ENCODE results near the gene POLG. TPM values are rescaled to one million over a fixed set of nuclear protein-coding genes. Genes with fewer than 3 reads are reported as not detected.

POLG gene
- total RNA-seq, 1 experiment from 2014 or later = 60.3 TPM

DNA sequence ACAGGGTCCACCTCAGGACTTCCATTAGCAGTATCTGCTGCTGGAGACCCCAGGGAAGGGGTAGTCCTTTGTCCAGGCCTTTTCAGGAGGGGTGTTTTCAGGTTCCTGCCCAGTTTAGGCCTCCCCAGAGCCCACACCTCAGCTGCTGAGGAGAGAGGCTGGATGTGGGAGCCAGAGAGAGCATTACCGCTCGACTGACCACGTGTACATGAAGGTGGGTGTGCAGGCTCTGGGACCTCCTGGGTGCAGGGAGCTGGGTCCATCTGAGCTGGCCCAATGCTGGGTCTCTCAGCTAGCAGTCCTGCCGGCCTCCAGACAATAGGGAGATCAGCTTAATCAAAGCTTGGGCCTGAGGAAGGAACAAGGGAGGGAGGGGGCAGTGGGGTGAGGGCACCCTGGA lies 29.1 kb upstream of the POLG start:
- DNase-seq = no peak
- H3K18ac ChIP-seq (ENCODE audit: insufficient read length, low read depth, low read length) = no peak overlapping the region
- H3K4ac ChIP-seq (ENCODE audit: low read depth, low read length) = no peak overlapping the region
- H3K79me2 ChIP-seq (ENCODE audit: insufficient read depth, low read length) = no peaks in the 10 kb centered on the region
- H3K27ac Mint-ChIP-seq = no peak overlapping the region
- no peaks in the 10 kb centered on the region for H3K36me3 Mint-ChIP-seq (ENCODE audit: insufficient read depth in 1 of 3, low read depth in 3 of 3)
- no peak overlapping the region for H2BK12ac ChIP-seq (ENCODE audit: insufficient read length, low read depth, low read length)
- no peak overlapping the region for H4K8ac ChIP-seq (replicated peaks; ENCODE audit: insufficient read length, low read depth, low read length)
- H3K4me1 Mint-ChIP-seq = peaks cover 23 to 30% of the 10 kb centered on the region in 2 experiments
- WGBS (ENCODE audit: extremely low coverage, insufficient read length, low lambda C conversion rate) = no CpG with 5 or more reads among the region's 4 CpGs
- H3K9ac ChIP-seq (ENCODE audit: extremely low read depth, insufficient read length, low read length) = no peak overlapping the region
- H3K9me3 ChIP-seq (ENCODE audit: control insufficient read depth, low read depth, low read length) = no peaks in the 10 kb centered on the region
- H4K20me1 ChIP-seq (ENCODE audit: control insufficient read depth, insufficient read depth, insufficient read length) = no peaks in the 10 kb centered on the region
- peaks cover 97% of the 10 kb centered on the region for H3K27me3 ChIP-seq (ENCODE audit: insufficient read depth, low read length)
- no peak overlapping the region for H3K23ac ChIP-seq (ENCODE audit: insufficient read length, low read depth, low read length)
- TF ChIP-seq, protein P1, sequence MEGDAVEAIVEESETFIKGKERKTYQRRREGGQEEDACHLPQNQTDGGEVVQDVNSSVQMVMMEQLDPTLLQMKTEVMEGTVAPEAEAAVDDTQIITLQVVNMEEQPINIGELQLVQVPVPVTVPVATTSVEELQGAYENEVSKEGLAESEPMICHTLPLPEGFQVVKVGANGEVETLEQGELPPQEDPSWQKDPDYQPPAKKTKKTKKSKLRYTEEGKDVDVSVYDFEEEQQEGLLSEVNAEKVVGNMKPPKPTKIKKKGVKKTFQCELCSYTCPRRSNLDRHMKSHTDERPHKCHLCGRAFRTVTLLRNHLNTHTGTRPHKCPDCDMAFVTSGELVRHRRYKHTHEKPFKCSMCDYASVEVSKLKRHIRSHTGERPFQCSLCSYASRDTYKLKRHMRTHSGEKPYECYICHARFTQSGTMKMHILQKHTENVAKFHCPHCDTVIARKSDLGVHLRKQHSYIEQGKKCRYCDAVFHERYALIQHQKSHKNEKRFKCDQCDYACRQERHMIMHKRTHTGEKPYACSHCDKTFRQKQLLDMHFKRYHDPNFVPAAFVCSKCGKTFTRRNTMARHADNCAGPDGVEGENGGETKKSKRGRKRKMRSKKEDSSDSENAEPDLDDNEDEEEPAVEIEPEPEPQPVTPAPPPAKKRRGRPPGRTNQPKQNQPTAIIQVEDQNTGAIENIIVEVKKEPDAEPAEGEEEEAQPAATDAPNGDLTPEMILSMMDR (conservative IDR thresholded peaks at IDR 0.05) = no peak
- H3T11ph ChIP-seq (ENCODE audit: low read length) = no peak overlapping the region
- peaks cover 7 to 8% of the 10 kb centered on the region in 2 experiments; a peak in 3 of 5 replicates for H3K9me3 Mint-ChIP-seq
- no peak overlapping the region for H2BK20ac ChIP-seq (ENCODE audit: low read depth, low read length, poor library complexity, severe bottlenecking)
- no peak overlapping the region for H4K5ac ChIP-seq (ENCODE audit: insufficient read length, low read depth, low read length)
- no peak overlapping the region for H3K56ac ChIP-seq (ENCODE audit: insufficient read length, low read depth, low read length)
- no peak overlapping the region for H2BK5ac ChIP-seq (ENCODE audit: insufficient read length, low read length)
- no peak overlapping the region for H3K27ac ChIP-seq (ENCODE audit: insufficient read length, low read depth, low read length)
- H2BK120ac ChIP-seq (ENCODE audit: low read depth, low read length, poor library complexity, severe bottlenecking) = no peak overlapping the region
- H2AK5ac ChIP-seq (ENCODE audit: insufficient read length, low read length) = no peak overlapping the region
- no peak overlapping the region for H4K91ac ChIP-seq (ENCODE audit: insufficient read length, low read depth, low read length)
- H3K79me1 ChIP-seq (ENCODE audit: insufficient read depth, low read depth, low read length, poor library complexity, severe bottlenecking) = no peaks in the 10 kb centered on the region
- no peak overlapping the region for H3K4me2 ChIP-seq (ENCODE audit: insufficient read depth, insufficient read length, low read length)
- no peak overlapping the region for H3K14ac ChIP-seq (ENCODE audit: insufficient read depth, low read length)
- H3K27me3 Mint-ChIP-seq (ENCODE audit: low read depth) = peaks cover 100% of the 10 kb centered on the region
- no peaks in the 10 kb centered on the region; the same call in 1 of the 2 replicates for H3K4me1 ChIP-seq (ENCODE audit: insufficient read depth, low read length)
- H2AFZ ChIP-seq (ENCODE audit: low read length) = no peak overlapping the region
- H3K23me2 ChIP-seq (ENCODE audit: insufficient read length, low read depth, low read length, poor library complexity, severe bottlenecking) = no peaks in the 10 kb centered on the region
- H3K4me3 Mint-ChIP-seq = no peak overlapping the region
- no peak overlapping the region for H2BK15ac ChIP-seq (ENCODE audit: low read depth, low read length)
